ENCODE measurements around the gene C4BPA. TPM values are rescaled to one million over a fixed set of nuclear protein-coding genes. Genes with fewer than 3 reads are reported as not detected.

Gene C4BPA
- total and polyA plus RNA-seq, 2 of the 4 experiments (the other 2 are of a cell fraction) = not detected

DNA sequence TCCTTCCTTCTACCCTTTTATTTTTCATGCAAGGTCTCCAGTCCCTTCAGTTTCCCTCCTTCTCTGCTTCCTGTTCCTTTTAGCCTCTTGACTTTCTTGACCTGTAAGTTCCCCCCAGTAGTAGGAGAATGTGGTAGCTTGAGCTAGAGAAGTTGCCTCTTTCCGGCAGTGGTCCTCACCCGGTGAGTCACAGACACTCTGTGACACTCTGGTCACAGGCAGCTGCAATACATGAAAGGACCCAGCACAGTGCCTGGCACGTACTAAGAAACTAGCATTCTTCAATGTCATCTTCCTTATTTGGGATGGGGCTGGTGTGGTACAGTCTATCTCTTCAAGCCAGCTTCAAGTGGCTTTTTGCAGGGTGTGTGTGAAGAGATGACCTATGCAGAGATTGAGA, 35.0 kb upstream of the C4BPA start:
- Histone ChIP-seq H3K9ac (ENCODE audit: low read depth, low read length) (no peak overlapping the region), H3K23ac (ENCODE audit: low read depth, low read length) (no peak overlapping the region), H3K18ac (ENCODE audit: low read depth, low read length) (no peak overlapping the region), H3K4me2 (ENCODE audit: low read depth, low read length) (no peak overlapping the region), H3K4ac (ENCODE audit: low read depth, low read length) (no peak overlapping the region), H3K27ac (ENCODE audit: insufficient read depth, low read length) (no peak overlapping the region), H3K27me3 (ENCODE audit: control insufficient read depth, insufficient read depth, low read length) (no peaks in the 10 kb centered on the region), H3K14ac (replicated peaks; ENCODE audit: low read depth, low read length) (no peak overlapping the region), H2AK5ac (ENCODE audit: low read depth, low read length) (no peak overlapping the region), H3K79me1 (ENCODE audit: low read depth in 1 of 2, low read length in 2 of 2) (no peaks in the 10 kb centered on the region), H3K36me3 (ENCODE audit: control insufficient read depth, insufficient read depth, low read length) (no peaks in the 10 kb centered on the region), H4K8ac (ENCODE audit: low read depth in 2 of 2, low read length in 2 of 2) (no peak overlapping the region), H3K4me3 (ENCODE audit: insufficient read depth, low read depth, low read length) (no peak overlapping the region), H2AFZ (replicated peaks; ENCODE audit: low read length, poor library complexity) (no peak overlapping the region), H3K9me1 (ENCODE audit: insufficient read depth, low read length) (no peaks in the 10 kb centered on the region; the same call in 1 of the 2 replicates), H4K91ac (ENCODE audit: insufficient read depth, low read depth, low read length) (no peak overlapping the region), H2BK15ac (ENCODE audit: low read depth, low read length) (no peak overlapping the region), H2AK9ac (replicated peaks; ENCODE audit: low read depth, low read length, poor library complexity) (no peak overlapping the region), H3K9me3 (ENCODE audit: control insufficient read depth, insufficient read depth, low read length) (no peaks in the 10 kb centered on the region), H3K56ac (ENCODE audit: extremely low read depth, insufficient read depth, low read length) (no peak overlapping the region), H2BK120ac (ENCODE audit: low read depth, low read length) (no peak overlapping the region), H2BK20ac (ENCODE audit: low read depth, low read length) (no peak overlapping the region), H3K4me1 (ENCODE audit: control insufficient read depth, insufficient read depth, low read length) (no peaks in the 10 kb centered on the region), H4K5ac (ENCODE audit: low read depth, low read length) (no peak overlapping the region), H4K20me1 (ENCODE audit: insufficient read depth, low read length) (no peaks in the 10 kb centered on the region), H2BK5ac (ENCODE audit: low read depth, low read length, poor library complexity, severe bottlenecking) (no peak overlapping the region)
- ATAC-seq (ENCODE audit: low read depth) = no peak
- intact Hi-C loops (cut with micrococcal nuclease) = no loop called here
- dilution Hi-C loops (cut with HindIII; ENCODE audit: low sequenced_read_pairs, unreplicated experiment) = no loop called here
- WGBS, 2 experiments (ENCODE audit: extremely low coverage in 2 of 2, insufficient read length in 1 of 2) = 80% methylated on average over 2 of the region's 3 CpGs; no CpG with 5 or more reads in 1 of the 2 experiments
- CTCF ChIA-PET = no interaction called here
- TF ChIP-seq MAFK (IDR thresholded peaks at IDR 0.05; ENCODE audit: low read depth, low read length) = no peak
- TF ChIP-seq FOS (IDR thresholded peaks at IDR 0.05; ENCODE audit: low read depth, low read length) = no peak
- no peak for TF ChIP-seq POLR2A (IDR thresholded peaks at IDR 0.05; ENCODE audit: low read depth, low read length)
- no peak for TF ChIP-seq SMC3 (IDR thresholded peaks at IDR 0.05; ENCODE audit: low read depth, low read length)
- TF ChIP-seq CEBPB (IDR thresholded peaks at IDR 0.05; ENCODE audit: low read depth, low read length) = no peak
- TF ChIP-seq USF2 (IDR thresholded peaks at IDR 0.05; ENCODE audit: low read depth, low read length) = no peak
- TF ChIP-seq MXI1 (IDR thresholded peaks at IDR 0.05; ENCODE audit: borderline replicate concordance, low read depth, low read length) = no peak
- TF ChIP-seq MAZ (IDR thresholded peaks at IDR 0.05; ENCODE audit: borderline replicate concordance, low read depth, low read length) = no peak
- TF ChIP-seq RAD21 (IDR thresholded peaks at IDR 0.05; ENCODE audit: low read length) = no peak
- no peak for TF ChIP-seq CTCF (conservative IDR thresholded peaks at IDR 0.05; ENCODE audit: low read depth, low read length)
- TF ChIP-seq RCOR1 (IDR thresholded peaks at IDR 0.05; ENCODE audit: insufficient replicate concordance, low read length) = no peak
- TF ChIP-seq CHD1 (IDR thresholded peaks at IDR 0.05; ENCODE audit: low read depth, low read length) = no peak
- TF ChIP-seq, protein P1, sequence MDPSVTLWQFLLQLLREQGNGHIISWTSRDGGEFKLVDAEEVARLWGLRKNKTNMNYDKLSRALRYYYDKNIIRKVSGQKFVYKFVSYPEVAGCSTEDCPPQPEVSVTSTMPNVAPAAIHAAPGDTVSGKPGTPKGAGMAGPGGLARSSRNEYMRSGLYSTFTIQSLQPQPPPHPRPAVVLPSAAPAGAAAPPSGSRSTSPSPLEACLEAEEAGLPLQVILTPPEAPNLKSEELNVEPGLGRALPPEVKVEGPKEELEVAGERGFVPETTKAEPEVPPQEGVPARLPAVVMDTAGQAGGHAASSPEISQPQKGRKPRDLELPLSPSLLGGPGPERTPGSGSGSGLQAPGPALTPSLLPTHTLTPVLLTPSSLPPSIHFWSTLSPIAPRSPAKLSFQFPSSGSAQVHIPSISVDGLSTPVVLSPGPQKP (IDR thresholded peaks at IDR 0.05; ENCODE audit: borderline replicate concordance, low read depth, low read length) = no peak
- no peak for TF ChIP-seq NFE2L2 (IDR thresholded peaks at IDR 0.05; ENCODE audit: low read depth, low read length)
- TF ChIP-seq BHLHE40 (IDR thresholded peaks at IDR 0.05; ENCODE audit: low read depth, low read length) = no peak
- TF ChIP-seq RFX5 (IDR thresholded peaks at IDR 0.05; ENCODE audit: low read depth, low read length) = no peak
- no peak for DNase-seq
- in situ Hi-C loops (cut with MboI; ENCODE audit: low sequenced_read_pairs) = no loop called here
- BruUV-seq (replicated peaks) = no TSS peak
- POLR2A ChIA-PET (ENCODE audit: unreplicated experiment) = no interaction called here

Measured in IMR-90 (cell line).